Measurements from ENCODE around the gene EXOC5. TPM values are rescaled to one million over a fixed set of nuclear protein-coding genes. Genes with fewer than 3 reads are reported as not detected.
A peak's percentile ranks its signal among the peaks of the same experiment; 100 is the strongest.

EXOC5 gene
- polyA plus RNA-seq, 1 donor (not counting 4 experiments of a cell fraction or from before 2014, with no cell fraction given): 48.2 TPM

GRCh38 chr14:57189070-57189469 lies 79.6 kb downstream of the EXOC5 start:
- no peak overlapping the region for H3K9ac ChIP-seq (ENCODE audit: control insufficient read depth, extremely low read depth, insufficient read depth, low read length)
- H3K4me1 ChIP-seq (ENCODE audit: control insufficient read depth, extremely low read depth, insufficient read depth, low read length): no peaks in the 10 kb centered on the region
- H3K27me3 ChIP-seq (ENCODE audit: control insufficient read depth, extremely low read depth, insufficient read depth, low read length): no peaks in the 10 kb centered on the region
- no peaks in the 10 kb centered on the region for H3K9me3 ChIP-seq (ENCODE audit: control insufficient read depth, low read depth, low read length)
- no peak overlapping the region for H3K4me3 ChIP-seq (ENCODE audit: control insufficient read depth in 2 of 3, extremely low read depth in 1 of 3, insufficient read depth in 2 of 3, low read depth in 1 of 3, low read length in 3 of 3)
- H2AFZ ChIP-seq (ENCODE audit: control insufficient read depth, low read length): no peak overlapping the region
- H4K20me1 ChIP-seq (ENCODE audit: control insufficient read depth, extremely low read depth, insufficient read depth, low read length): no peaks in the 10 kb centered on the region
- FAIRE-seq (no peak), DNase-seq (ENCODE audit: low read depth, low spot score) (no peak)
- H3K27ac ChIP-seq (ENCODE audit: control insufficient read depth, insufficient read depth, low read length): no peak overlapping the region
- TF ChIP-seq CTCF (optimal IDR thresholded peaks at IDR 0.05 in 1 of 3, IDR thresholded peaks at IDR 0.05 in 1 of 3, conservative IDR thresholded peaks at IDR 0.05 in 1 of 3; ENCODE audit: extremely low read depth in 1 of 3, insufficient read depth in 2 of 3, low read length in 3 of 3) (peak in 2 of 3 experiments; percentile 17 to 35), EZH2 (IDR thresholded peaks at IDR 0.05; ENCODE audit: low read length) (no peak)
- dilution Hi-C loops (cut with MboI; ENCODE audit: extremely low pct_ligation_motif_present, low sequenced_read_pairs): no loop called here
- no peaks in the 10 kb centered on the region for H3K9me1 ChIP-seq (ENCODE audit: control insufficient read depth, extremely low read depth, insufficient read depth, low read length)
- no peak overlapping the region for H3K4me2 ChIP-seq (ENCODE audit: control insufficient read depth, extremely low read depth, insufficient read depth, low read depth, low read length)
- H3K36me3 ChIP-seq (ENCODE audit: control insufficient read depth in 2 of 2, extremely low read depth in 1 of 2, insufficient read depth in 2 of 2, low read length in 2 of 2): no peaks in the 10 kb centered on the region
- no peaks in the 10 kb centered on the region for H3K79me2 ChIP-seq (ENCODE audit: control insufficient read depth, insufficient read depth, low read length)

DNA sequence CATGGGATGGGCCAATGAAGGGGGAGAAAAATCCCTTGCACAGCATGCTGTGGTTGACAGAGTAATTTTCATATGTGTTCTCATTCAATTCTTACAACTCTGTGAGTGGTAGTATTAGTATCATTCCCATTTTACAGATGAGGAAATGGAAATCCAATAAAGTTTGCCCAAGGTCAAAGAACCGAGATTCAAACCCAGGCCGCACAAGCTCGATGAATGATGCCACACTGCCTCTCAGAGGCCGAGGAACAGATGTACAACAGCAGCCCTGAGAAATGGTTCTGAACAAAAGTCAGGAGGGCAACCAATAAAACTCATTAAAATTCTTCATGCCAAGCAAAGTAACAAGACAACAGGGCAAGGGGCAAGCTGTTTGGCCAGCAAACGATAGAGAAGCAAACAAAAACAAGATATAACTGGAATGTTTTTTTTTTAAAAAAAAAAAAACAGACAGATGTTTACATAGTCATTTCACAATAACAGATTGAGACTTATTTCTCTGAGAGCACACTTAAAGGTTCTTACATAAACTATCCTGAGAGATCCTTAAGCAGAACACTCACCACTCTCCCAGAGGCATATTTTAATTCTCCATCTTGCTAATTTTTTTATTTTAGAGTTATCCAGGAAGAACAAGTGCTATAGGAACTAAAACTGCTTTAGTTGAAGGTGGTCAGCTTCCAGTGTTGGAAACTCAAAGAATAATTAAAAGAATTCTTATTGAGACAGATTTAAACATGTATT lies 85.8 kb downstream of the EXOC5 start:
- Histone ChIP-seq H3K4me1 (ENCODE audit: control insufficient read depth, extremely low read depth, insufficient read depth, low read length) (no peaks in the 10 kb centered on the region), H2AFZ (ENCODE audit: control insufficient read depth, low read length) (no peak overlapping the region), H3K4me2 (ENCODE audit: control insufficient read depth, extremely low read depth, insufficient read depth, low read depth, low read length) (no peak overlapping the region), H3K36me3 (ENCODE audit: control insufficient read depth in 2 of 2, extremely low read depth in 1 of 2, insufficient read depth in 2 of 2, low read length in 2 of 2) (no peaks in the 10 kb centered on the region), H3K79me2 (ENCODE audit: control insufficient read depth, insufficient read depth, low read length) (no peaks in the 10 kb centered on the region), H4K20me1 (ENCODE audit: control insufficient read depth, extremely low read depth, insufficient read depth, low read length) (no peaks in the 10 kb centered on the region), H3K9ac (ENCODE audit: control insufficient read depth, extremely low read depth, insufficient read depth, low read length) (no peak overlapping the region), H3K27me3 (ENCODE audit: control insufficient read depth, extremely low read depth, insufficient read depth, low read length) (peaks cover under 1% of the 10 kb centered on the region), H3K9me3 (ENCODE audit: control insufficient read depth, low read depth, low read length) (no peaks in the 10 kb centered on the region), H3K27ac (ENCODE audit: control insufficient read depth, insufficient read depth, low read length) (no peak overlapping the region), H3K9me1 (ENCODE audit: control insufficient read depth, extremely low read depth, insufficient read depth, low read length) (no peaks in the 10 kb centered on the region), H3K4me3 (ENCODE audit: control insufficient read depth in 2 of 3, extremely low read depth in 1 of 3, insufficient read depth in 2 of 3, low read depth in 1 of 3, low read length in 3 of 3) (no peak overlapping the region)
- DNase-seq (ENCODE audit: low read depth, low spot score) (no peak), FAIRE-seq (no peak)
- dilution Hi-C loops (cut with MboI; ENCODE audit: extremely low pct_ligation_motif_present, low sequenced_read_pairs): no loop called here
- TF ChIP-seq CTCF (optimal IDR thresholded peaks at IDR 0.05 in 1 of 3, IDR thresholded peaks at IDR 0.05 in 1 of 3, conservative IDR thresholded peaks at IDR 0.05 in 1 of 3; ENCODE audit: extremely low read depth in 1 of 3, insufficient read depth in 2 of 3, low read length in 3 of 3) (peak; percentile 48 to 70 (median 49)), EZH2 (IDR thresholded peaks at IDR 0.05; ENCODE audit: low read length) (no peak)

Data from keratinocyte (primary cell).